ENCODE results near the gene MCUB. TPM values are rescaled to one million over a fixed set of nuclear protein-coding genes. Genes with fewer than 3 reads are reported as not detected.

The MCUB gene
- total and polyA plus RNA-seq, 9 of the 15 experiments (the other 6 are each of a cell fraction or from before 2014, with no cell fraction given) = 1.4 to 21.5 (median 5.4) TPM

DNA sequence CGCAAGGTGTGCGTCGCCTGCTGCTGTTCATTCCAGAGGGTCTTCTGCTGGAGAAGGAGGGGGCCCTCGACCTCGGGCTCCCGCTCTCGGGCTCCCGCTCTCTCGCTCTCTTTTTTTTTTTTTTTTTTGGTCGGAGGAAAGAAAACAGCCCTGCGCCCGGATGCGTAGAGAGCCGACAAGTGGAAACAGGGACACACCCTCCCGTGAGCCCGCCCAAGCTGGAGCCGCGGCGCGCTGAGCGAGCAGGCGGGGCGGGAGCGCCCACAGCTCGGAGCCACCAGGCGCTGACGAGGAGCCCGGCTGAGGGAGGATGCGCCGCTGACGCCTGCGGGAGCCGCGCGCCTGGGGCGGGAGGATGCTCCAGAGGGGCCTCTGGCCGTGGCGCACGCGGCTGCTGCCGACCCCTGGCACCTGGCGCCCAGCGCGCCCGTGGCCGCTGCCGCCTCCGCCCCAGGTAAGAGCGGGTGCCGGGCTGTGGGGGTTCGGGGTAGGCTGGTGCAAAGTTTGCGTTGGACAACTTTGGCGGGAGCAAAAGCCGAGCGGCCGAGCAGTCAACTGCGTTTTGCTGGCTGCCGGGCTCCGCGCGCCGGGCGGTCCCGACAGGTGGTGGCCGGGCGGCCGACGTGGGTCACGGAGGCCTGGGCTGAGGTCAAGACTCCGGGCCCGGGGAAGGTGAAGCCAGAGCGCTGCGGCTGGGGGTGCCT, at the start of gene MCUB (continued):
- TF ChIP-seq ID3 (CRISPR knock-in tag; IDR thresholded peaks at IDR 0.05) (no peak), ID3 (tag; IDR thresholded peaks at IDR 0.05) (peak; percentile 17; the same call in 1 of the 2 replicates), SIN3A (IDR thresholded peaks at IDR 0.05; ENCODE audit: borderline replicate concordance in 2 of 2, control insufficient read depth in 1 of 2, low read depth in 2 of 2, low read length in 2 of 2) (peak; percentile 37 to 40; a peak in 1 of 4 replicates), ZNF431 (CRISPR knock-in tag; IDR thresholded peaks at IDR 0.05) (peak; percentile 50; the same call in 1 of the 2 replicates), FOXM1 (IDR thresholded peaks at IDR 0.05; ENCODE audit: low read depth) (no peak), FOXM1 (CRISPR knock-in tag; IDR thresholded peaks at IDR 0.05; ENCODE audit: low read depth) (no peak), ZBTB11 (CRISPR knock-in tag; IDR thresholded peaks at IDR 0.05) (peak in 1 of 3 experiments; percentile 77; a peak in 1 of 6 replicates), FOXK2 (conservative IDR thresholded peaks at IDR 0.05 in 1 of 2, IDR thresholded peaks at IDR 0.05 in 1 of 2; ENCODE audit: low read depth in 2 of 2) (peak in 1 of 2 experiments; percentile 54; a peak in 1 of 4 replicates), ETV1 (tag; conservative IDR thresholded peaks at IDR 0.05; ENCODE audit: low read depth) (0 out of 2 replicates have a peak, but pooled peaks have one; percentile 33), SRSF9 (IDR thresholded peaks at IDR 0.05; ENCODE audit: borderline replicate concordance, low read depth, low read length) (no peak), KLF1 (tag; IDR thresholded peaks at IDR 0.05) (peak; percentile 68; the same call in 1 of the 2 replicates)
- TF ChIP-seq, protein P1, sequence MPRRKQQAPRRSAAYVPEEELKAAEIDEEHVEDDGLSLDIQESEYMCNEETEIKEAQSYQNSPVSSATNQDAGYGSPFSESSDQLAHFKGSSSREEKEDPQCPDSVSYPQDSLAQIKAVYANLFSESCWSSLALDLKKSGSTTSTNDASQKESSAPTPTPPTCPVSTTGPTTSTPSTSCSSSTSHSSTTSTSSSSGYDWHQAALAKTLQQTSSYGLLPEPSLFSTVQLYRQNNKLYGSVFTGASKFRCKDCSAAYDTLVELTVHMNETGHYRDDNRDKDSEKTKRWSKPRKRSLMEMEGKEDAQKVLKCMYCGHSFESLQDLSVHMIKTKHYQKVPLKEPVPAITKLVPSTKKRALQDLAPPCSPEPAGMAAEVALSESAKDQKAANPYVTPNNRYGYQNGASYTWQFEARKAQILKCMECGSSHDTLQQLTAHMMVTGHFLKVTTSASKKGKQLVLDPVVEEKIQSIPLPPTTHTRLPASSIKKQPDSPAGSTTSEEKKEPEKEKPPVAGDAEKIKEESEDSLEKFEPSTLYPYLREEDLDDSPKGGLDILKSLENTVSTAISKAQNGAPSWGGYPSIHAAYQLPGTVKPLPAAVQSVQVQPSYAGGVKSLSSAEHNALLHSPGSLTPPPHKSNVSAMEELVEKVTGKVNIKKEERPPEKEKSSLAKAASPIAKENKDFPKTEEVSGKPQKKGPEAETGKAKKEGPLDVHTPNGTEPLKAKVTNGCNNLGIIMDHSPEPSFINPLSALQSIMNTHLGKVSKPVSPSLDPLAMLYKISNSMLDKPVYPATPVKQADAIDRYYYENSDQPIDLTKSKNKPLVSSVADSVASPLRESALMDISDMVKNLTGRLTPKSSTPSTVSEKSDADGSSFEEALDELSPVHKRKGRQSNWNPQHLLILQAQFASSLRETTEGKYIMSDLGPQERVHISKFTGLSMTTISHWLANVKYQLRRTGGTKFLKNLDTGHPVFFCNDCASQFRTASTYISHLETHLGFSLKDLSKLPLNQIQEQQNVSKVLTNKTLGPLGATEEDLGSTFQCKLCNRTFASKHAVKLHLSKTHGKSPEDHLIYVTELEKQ (CRISPR knock-in tag; IDR thresholded peaks at IDR 0.05) = no peak
- TF ChIP-seq, protein P2, sequence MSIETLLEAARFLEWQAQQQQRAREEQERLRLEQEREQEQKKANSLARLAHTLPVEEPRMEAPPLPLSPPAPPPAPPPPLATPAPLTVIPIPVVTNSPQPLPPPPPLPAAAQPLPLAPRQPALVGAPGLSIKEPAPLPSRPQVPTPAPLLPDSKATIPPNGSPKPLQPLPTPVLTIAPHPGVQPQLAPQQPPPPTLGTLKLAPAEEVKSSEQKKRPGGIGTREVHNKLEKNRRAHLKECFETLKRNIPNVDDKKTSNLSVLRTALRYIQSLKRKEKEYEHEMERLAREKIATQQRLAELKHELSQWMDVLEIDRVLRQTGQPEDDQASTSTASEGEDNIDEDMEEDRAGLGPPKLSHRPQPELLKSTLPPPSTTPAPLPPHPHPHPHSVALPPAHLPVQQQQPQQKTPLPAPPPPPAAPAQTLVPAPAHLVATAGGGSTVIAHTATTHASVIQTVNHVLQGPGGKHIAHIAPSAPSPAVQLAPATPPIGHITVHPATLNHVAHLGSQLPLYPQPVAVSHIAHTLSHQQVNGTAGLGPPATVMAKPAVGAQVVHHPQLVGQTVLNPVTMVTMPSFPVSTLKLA (conservative IDR thresholded peaks at IDR 0.05) = 0 out of 4 replicates have a peak, but pooled peaks of 1 of the 2 experiments have one; percentile 12
